ENCODE results near the gene CATSPER3. TPM values are rescaled to one million over a fixed set of nuclear protein-coding genes. Genes with fewer than 3 reads are reported as not detected.
A peak's percentile ranks its signal among the peaks of the same experiment; 100 is the strongest.

The CATSPER3 gene
- total and polyA plus RNA-seq, 2 of the 8 experiments (the other 6 are each of a cell fraction or from before 2014, with no cell fraction given), result 0.62 TPM; not detected in 1

DNA sequence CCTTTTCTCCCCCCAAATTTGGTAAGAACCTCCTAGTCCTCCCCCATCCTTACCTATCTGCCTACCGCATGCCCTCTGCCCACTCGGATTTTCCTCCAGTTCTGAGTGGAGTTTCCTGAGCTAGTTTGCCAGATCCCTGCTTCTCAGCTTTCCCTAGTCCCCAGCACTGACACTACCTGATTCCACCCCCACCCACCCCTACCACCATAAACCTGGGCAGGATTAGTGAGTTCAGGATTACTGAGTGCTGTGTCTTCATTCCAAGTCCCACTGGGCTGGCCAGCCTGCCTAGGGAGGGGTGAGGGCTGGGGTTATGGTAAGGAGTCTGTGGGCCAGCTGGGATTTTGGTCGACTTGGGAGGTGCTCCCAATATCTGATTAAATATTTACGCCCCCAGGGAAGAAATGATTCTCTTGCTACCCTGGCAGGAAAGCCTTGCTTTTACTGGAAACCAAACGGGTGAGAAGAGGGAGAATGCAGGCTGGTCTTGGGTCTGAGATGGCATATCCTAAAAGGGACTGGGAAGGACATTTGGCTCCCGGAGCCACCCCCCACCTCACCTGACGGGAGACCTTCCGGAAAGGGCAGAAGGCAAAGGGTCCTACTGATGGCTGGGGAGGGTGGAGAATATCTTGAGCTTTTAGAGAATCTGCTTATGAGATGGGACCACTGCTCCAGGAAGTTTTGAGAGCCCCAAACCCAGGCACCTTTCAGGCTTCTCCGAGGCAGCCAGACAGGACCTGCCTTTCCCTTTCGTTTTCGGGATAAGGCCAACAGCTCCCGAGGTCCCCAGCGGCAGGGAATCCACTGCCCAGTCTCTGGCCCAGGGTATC lies 62.6 kb downstream of the CATSPER3 start:
- peaks cover 8% of the 10 kb centered on the region; the same call in 1 of the 2 replicates for H3K23me2 ChIP-seq (ENCODE audit: low read depth, low read length)
- peaks cover 89 to 99% (median 96%) of the 10 kb centered on the region in 4 experiments for H3K27me3 ChIP-seq (replicated peaks in 1 of 4; ENCODE audit: control insufficient read depth in 3 of 4, extremely low read depth in 1 of 4, insufficient read depth in 3 of 4, low read length in 3 of 4)
- no peak overlapping the region for H2AFZ ChIP-seq (ENCODE audit: low read length)
- H4K8ac ChIP-seq (ENCODE audit: extremely low read depth, insufficient read depth, low read length), result no peak overlapping the region
- FAIRE-seq (no peak), DNase-seq (ENCODE audit: low read depth in 1 of 2, low spot score in 2 of 2) (no peak)
- H3K4me1 ChIP-seq (replicated peaks in 1 of 4; ENCODE audit: control insufficient read depth in 3 of 4, insufficient read depth in 4 of 4, low read length in 3 of 4), result peaks cover 0 to 35% (median 28%) of the 10 kb centered on the region in 4 experiments; a peak in 6 of 7 replicates
- H2BK5ac ChIP-seq (ENCODE audit: low read depth, low read length), result no peak overlapping the region
- peak overlapping the region; percentile 4 to 53 (median 32); a peak in 5 of 8 replicates for H3K4me3 ChIP-seq (ENCODE audit: extremely low read depth in 1 of 4, insufficient read depth in 2 of 4, low read depth in 3 of 4, low read length in 4 of 4)
- H3K14ac ChIP-seq (ENCODE audit: insufficient read length), result no peak overlapping the region
- H3K27ac ChIP-seq (ENCODE audit: low read depth, low read length), result no peak overlapping the region
- no peak overlapping the region for H3K23ac ChIP-seq (ENCODE audit: insufficient read length)
- no peak overlapping the region for H2BK15ac ChIP-seq (ENCODE audit: low read length)
- POLR2A ChIA-PET (ENCODE audit: partially characterized antibody), result interaction anchor here (1.1 to 2.1 kb wide), 4 partner anchors 10 to 126 kb away, joined by 3 to 20 read pairs (median 3); partner anchors contain the start of gene PCBD2
- no peak overlapping the region for H2BK120ac ChIP-seq (replicated peaks; ENCODE audit: low read depth, low read length)
- TF ChIP-seq RFX5 (IDR thresholded peaks at IDR 0.05; ENCODE audit: borderline replicate concordance, low read depth, low read length) (no peak), RXRA (IDR thresholded peaks at IDR 0.05; ENCODE audit: insufficient read depth, low read depth, low read length) (no peak), TEAD4 (IDR thresholded peaks at IDR 0.05; ENCODE audit: low read depth, low read length) (no peak), BRCA1 (IDR thresholded peaks at IDR 0.05; ENCODE audit: low read depth, low read length) (no peak), JUND (IDR thresholded peaks at IDR 0.05; ENCODE audit: low read length) (no peak), CBX8 (IDR thresholded peaks at IDR 0.05; ENCODE audit: borderline replicate concordance, low read depth, low read length) (peak; percentile 44; the same call in 1 of the 2 replicates), RNF2 (IDR thresholded peaks at IDR 0.05; ENCODE audit: borderline replicate concordance, low read depth, low read length, missing control alignments, poor library complexity, severe bottlenecking) (peak; percentile 80)
- H3K18ac ChIP-seq (ENCODE audit: extremely low read depth, low read length), result no peak overlapping the region
- no peak overlapping the region for H3K56ac ChIP-seq (replicated peaks; ENCODE audit: insufficient read length, low read depth, low read length)
- H4K5ac ChIP-seq (ENCODE audit: insufficient read length, low read depth, low read length), result no peak overlapping the region
- CTCF ChIA-PET (ENCODE audit: partially characterized antibody), result interaction anchor here (0.8 to 1.9 kb wide), 7 partner anchors 11 to 144 kb away, joined by 3 to 7 read pairs (median 3); no protein-coding TSS in a partner anchor
- no peak overlapping the region for H2AK5ac ChIP-seq (ENCODE audit: low read depth, low read length)
- H4K20me1 ChIP-seq (replicated peaks in 1 of 2; ENCODE audit: control insufficient read depth in 1 of 2, insufficient read depth in 2 of 2, low read length in 2 of 2), result peaks cover 14 to 50% of the 10 kb centered on the region in 2 experiments
- H3K4me2 ChIP-seq (ENCODE audit: insufficient read depth in 1 of 2, low read depth in 2 of 2, low read length in 2 of 2), result peak overlapping the region; percentile 56 to 68
- no peak overlapping the region for H3K9ac ChIP-seq (replicated peaks in 1 of 4; ENCODE audit: extremely low read depth in 1 of 4, low read depth in 3 of 4, low read length in 3 of 4)
- no peaks in the 10 kb centered on the region for H3K79me1 ChIP-seq (ENCODE audit: low read depth, low read length)
- H4K91ac ChIP-seq (replicated peaks; ENCODE audit: insufficient read length, low read length), result no peak overlapping the region
- H3K79me2 ChIP-seq (ENCODE audit: control insufficient read depth in 1 of 2, insufficient read depth in 2 of 2, low read length in 2 of 2), result no peaks in the 10 kb centered on the region
- no peak overlapping the region for H3K4ac ChIP-seq (replicated peaks; ENCODE audit: insufficient read length, low read depth, low read length)
- 0 out of 2 replicates have a peak overlapping the region, but pooled peaks have one; percentile 27 for H2BK12ac ChIP-seq (ENCODE audit: low read depth, low read length)
- WGBS, 2 experiments (ENCODE audit: extremely low coverage in 1 of 2, insufficient coverage in 1 of 2, insufficient read length in 1 of 2, insufficient replicate concordance in 2 of 2, low coverage in 1 of 2, low lambda C conversion rate in 2 of 2, missing lambda C conversion rate in 1 of 2), result 10% methylated on average over 13 of the region's 13 CpGs; no CpG with 5 or more reads in 1 of the 2 experiments
- H2BK20ac ChIP-seq (ENCODE audit: low read length), result no peak overlapping the region
- peaks cover 0 to 13% (median 0%) of the 10 kb centered on the region in 4 experiments; a peak in 1 of 8 replicates for H3K36me3 ChIP-seq (ENCODE audit: control insufficient read depth in 2 of 4, insufficient read depth in 4 of 4, low read length in 3 of 4)
- H3K9me3 ChIP-seq (ENCODE audit: insufficient read depth in 2 of 2, low read depth in 1 of 2, low read length in 1 of 2), result no peaks in the 10 kb centered on the region; a peak in 1 of 4 replicates
